ENCODE measurements around the gene LRRC49. TPM values are rescaled to one million over a fixed set of nuclear protein-coding genes. Genes with fewer than 3 reads are reported as not detected.

The LRRC49 gene
- total RNA-seq, 1 experiment from 2014 or later: 7.4 TPM

GRCh38 chr15:71010997-71011396 lies 118.4 kb downstream of the LRRC49 start:
- BruUV-seq (replicated peaks): no TSS peak
- POLR2A ChIA-PET: interaction anchor here (0.5 kb wide), 1 partner anchor 430 kb away, joined by 3 read pairs; no protein-coding TSS in a partner anchor
- H3K9ac ChIP-seq (ENCODE audit: low read length): no peak overlapping the region

More at GRCh38 chr15:71010997-71011396, 118.4 kb downstream of the LRRC49 start:
- DNase-seq (ENCODE audit: low read depth, low spot score) (no peak), ATAC-seq (no peak)
- Histone ChIP-seq H3K27me3 (ENCODE audit: insufficient read depth, low read length) (no peaks in the 10 kb centered on the region), H3K9me3 (ENCODE audit: control insufficient read depth in 1 of 2, insufficient read depth in 1 of 2, low read depth in 1 of 2, low read length in 2 of 2) (no peaks in the 10 kb centered on the region), H3K4me3 (replicated peaks in 1 of 2; ENCODE audit: low read depth in 1 of 2, low read length in 2 of 2) (no peak overlapping the region), H3K79me2 (ENCODE audit: insufficient read depth, low read length) (no peaks in the 10 kb centered on the region), H4K20me1 (ENCODE audit: insufficient read depth) (no peaks in the 10 kb centered on the region), H3K36me3 (ENCODE audit: control insufficient read depth in 1 of 2, insufficient read depth in 2 of 2, low read length in 2 of 2) (no peaks in the 10 kb centered on the region), H3K4me1 (ENCODE audit: control insufficient read depth in 1 of 2, insufficient read depth in 2 of 2, low read length in 2 of 2) (no peaks in the 10 kb centered on the region), H3K27ac (ENCODE audit: low read depth, low read length) (no peak overlapping the region), H3K4me2 (ENCODE audit: low read length) (no peak overlapping the region), H2AFZ (ENCODE audit: low read depth, low read length, poor library complexity, severe bottlenecking) (no peak overlapping the region), H3K9me2 (ENCODE audit: insufficient read depth) (no peaks in the 10 kb centered on the region)
- RAD21 ChIA-PET (ENCODE audit: low non-redundant PET in 1 of 2, low total read pairs in 2 of 2, uncharacterized antibody in 2 of 2, unreplicated experiment in 2 of 2): interaction anchor here (0.7 to 2.0 kb wide), 5 partner anchors 93 to 434 kb away, joined by 3 to 8 read pairs (median 4); partner anchors contain the start of gene THSD4 (in 1 of the 2)
- TF ChIP-seq CBX3 (IDR thresholded peaks at IDR 0.05; ENCODE audit: low read depth) (no peak), ZNF274 (IDR thresholded peaks at IDR 0.05; ENCODE audit: low read depth, low read length) (no peak), SRF (IDR thresholded peaks at IDR 0.05; ENCODE audit: low read depth) (no peak), CTCF (IDR thresholded peaks at IDR 0.05 in 2 of 3, conservative IDR thresholded peaks at IDR 0.05 in 1 of 3; ENCODE audit: borderline replicate concordance in 1 of 3, insufficient read depth in 1 of 3, low read depth in 2 of 3, low read length in 2 of 3) (no peak), FOSL1 (IDR thresholded peaks at IDR 0.05; ENCODE audit: low read depth) (no peak), ELF1 (IDR thresholded peaks at IDR 0.05; ENCODE audit: borderline replicate concordance, low read depth) (no peak), SP1 (IDR thresholded peaks at IDR 0.05; ENCODE audit: low read depth) (no peak), MAX (IDR thresholded peaks at IDR 0.05) (no peak), CEBPB (IDR thresholded peaks at IDR 0.05; ENCODE audit: low read depth) (no peak)
- intact Hi-C loops (cut with micrococcal nuclease): loop anchor here (2.0 kb wide), 1 partner anchor 430 kb away; no protein-coding TSS in a partner anchor
- CTCF ChIA-PET: interaction anchor here (0.7 to 3.0 kb wide), 9 partner anchors 11 to 733 kb away, joined by 3 to 16 read pairs (median 3); no protein-coding TSS in a partner anchor
